Right lobe of liver (tissue), 6 donors: Measurements from ENCODE around the gene RCBTB1. TPM values are rescaled to one million over a fixed set of nuclear protein-coding genes. Genes with fewer than 3 reads are reported as not detected.
A peak's percentile ranks its signal among the peaks of the same experiment; 100 is the strongest.

Experiments used
- ATAC-seq, 4 donors: fragments of 200-7000 bp; cut with Tn5 transposase; one replicate each; pipeline ENCODE4 v1.9.1; 2020; ENCODE audit warnings: mild to moderate bottlenecking in 4 of 4, moderate library complexity in 4 of 4
- DNase-seq, 3 donors: peaks; one replicate each; pipeline ENCODE4 v3.0.0-alpha.2; 2020
- H3K27ac ChIP-seq, 3 donors: fragments of 200-600 bp; one replicate each; pipeline ENCODE4 v1.8.0; 2022
- H3K27me3 ChIP-seq, 2 donors: fragments of 200-600 bp; one replicate each; pipeline ENCODE4 v1.8.0; 2022
- H3K36me3 ChIP-seq, 4 donors: fragments of 200-600 bp; sonication (generic) in 1 of 4; one replicate each; pipeline versions ENCODE4 v1.5.1 to v1.8.0; 2017 to 2022; ENCODE audit warnings: control low read depth in 1 of 4
- H3K4me1 ChIP-seq, 4 donors: fragments of 200-600 bp; sonication (generic) in 1 of 4; one replicate each; pipeline versions ENCODE4 v1.5.1 to v1.8.0; 2017 to 2022; ENCODE audit warnings: control low read depth in 1 of 4
- H3K4me3 ChIP-seq, 3 donors: fragments of 200-600 bp; one replicate each; pipeline ENCODE4 v1.8.0; 2022
- H3K9me3 ChIP-seq, 4 donors: fragments of 200-600 bp; sonication (generic) in 1 of 4; one replicate each; pipeline versions ENCODE4 v1.5.1 to v1.8.0; 2017 to 2022; ENCODE audit warnings: control low read depth in 1 of 4
- POLR2A ChIP-seq: fragments of 450-650 bp; IDR thresholded peaks from one replicate; pipeline ENCODE4 v1.6.1; 2017; ENCODE audit warnings: antibody characterized with exemption, mild to moderate bottlenecking
- WGBS: methylation state at CpG from one replicate; pipeline ENCODE4 v1.1.6; 2018; ENCODE audit warnings: low coverage, low lambda C conversion rate; ENCODE audit not compliant: insufficient coverage; ENCODE audit errors: missing lambda C conversion rate; 5-methylcytosine and 5-hydroxymethylcytosine counted together
- intact Hi-C, 2 donors: fragments of 100-400 bp; cut with DNase I; formaldehyde crosslinking; loops; one replicate each; pipeline versions ENCODE4 v1.11.2 to v1.14.1; 2022
- total RNA-seq, 6 experiments: library from RNA; depleted of rRNA in 2 of 6; stranded (reverse); fragments of >200 nt in 2 of 6; fragmentation: NEBNext Ultra II Directional in 3 of 6; extraction: Animal tissue kit (Norgen Biotek cat#: 25700) in 3 of 6; gene quantifications; one replicate each; pipeline versions ENCODE4 v1.1.0 to v1.2.4, GENCODE V29; 2016 to 2023
- TF ChIP-seq, protein P1 (sequence below), 4 donors: fragments of 200-600 bp in 3 of 4; fragments of 450-650 bp in 1 of 4; IDR thresholded peaks; one replicate each; pipeline versions ENCODE4 v1.5.1 to v1.8.0; 2016 to 2022; ENCODE audit warnings: antibody characterized with exemption in 4 of 4, mild to moderate bottlenecking in 2 of 4
- donor health status: DM: no; HTN: yes; CAD: no.
- donor health status: DM: no; HTN: no; CAD: no.
- donor health status: DM: no; HTN: no; CAD: no.
- donor health status: DM: no; HTN: yes; CAD: no.
- donor health status: DM: no; HTN: yes; CAD: no.

RCBTB1 gene
- total RNA-seq, 6 experiments from 2014 or later, result 5.8 to 9.5 (median 7.3) TPM

DNA sequence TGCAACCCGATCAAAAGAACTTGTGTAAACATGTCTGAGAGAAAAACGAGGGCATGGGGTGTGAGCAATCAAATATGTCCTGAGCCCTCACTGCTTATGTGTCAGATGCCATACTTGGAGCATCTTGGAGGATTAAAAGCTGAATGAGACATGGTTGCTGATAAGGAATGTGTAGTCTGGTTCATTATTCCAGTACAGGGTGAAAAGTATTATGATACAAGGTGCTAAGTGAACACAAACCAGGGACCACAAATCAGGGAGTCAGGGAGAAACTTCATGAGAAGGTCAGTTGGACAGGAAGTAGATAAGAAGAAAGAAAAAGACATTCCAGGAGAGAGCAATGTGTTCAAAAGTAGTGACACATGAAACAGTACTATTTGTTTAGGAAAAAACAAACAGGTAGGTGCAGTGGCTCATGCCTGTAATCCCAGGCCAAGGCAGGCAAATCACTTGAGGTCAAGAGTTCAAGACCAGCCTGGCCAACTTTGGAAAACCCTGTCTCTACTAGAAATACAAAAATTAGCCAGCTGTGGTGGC, 2.0 kb upstream of the RCBTB1 start:
- WGBS, result 17% methylated on average over 2 of the region's 2 CpGs
- ATAC-seq, result peak in 3 of 4 donors; percentile 13 to 35 (median 19)
- Histone ChIP-seq H3K27ac (no peak overlapping the region), H3K27me3 (no peaks in the 10 kb centered on the region), H3K4me3 (no peak overlapping the region), H3K4me1 (peaks cover 0 to 27% (median 7%) of the 10 kb centered on the region in 4 donors), H3K36me3 (no peaks in the 10 kb centered on the region), H3K9me3 (no peaks in the 10 kb centered on the region)
- DNase-seq, result no peak
- TF ChIP-seq, protein P1, sequence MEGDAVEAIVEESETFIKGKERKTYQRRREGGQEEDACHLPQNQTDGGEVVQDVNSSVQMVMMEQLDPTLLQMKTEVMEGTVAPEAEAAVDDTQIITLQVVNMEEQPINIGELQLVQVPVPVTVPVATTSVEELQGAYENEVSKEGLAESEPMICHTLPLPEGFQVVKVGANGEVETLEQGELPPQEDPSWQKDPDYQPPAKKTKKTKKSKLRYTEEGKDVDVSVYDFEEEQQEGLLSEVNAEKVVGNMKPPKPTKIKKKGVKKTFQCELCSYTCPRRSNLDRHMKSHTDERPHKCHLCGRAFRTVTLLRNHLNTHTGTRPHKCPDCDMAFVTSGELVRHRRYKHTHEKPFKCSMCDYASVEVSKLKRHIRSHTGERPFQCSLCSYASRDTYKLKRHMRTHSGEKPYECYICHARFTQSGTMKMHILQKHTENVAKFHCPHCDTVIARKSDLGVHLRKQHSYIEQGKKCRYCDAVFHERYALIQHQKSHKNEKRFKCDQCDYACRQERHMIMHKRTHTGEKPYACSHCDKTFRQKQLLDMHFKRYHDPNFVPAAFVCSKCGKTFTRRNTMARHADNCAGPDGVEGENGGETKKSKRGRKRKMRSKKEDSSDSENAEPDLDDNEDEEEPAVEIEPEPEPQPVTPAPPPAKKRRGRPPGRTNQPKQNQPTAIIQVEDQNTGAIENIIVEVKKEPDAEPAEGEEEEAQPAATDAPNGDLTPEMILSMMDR (IDR thresholded peaks at IDR 0.05), result no peak
- no peak for TF ChIP-seq POLR2A
- intact Hi-C loops, result no loop called here

DNA sequence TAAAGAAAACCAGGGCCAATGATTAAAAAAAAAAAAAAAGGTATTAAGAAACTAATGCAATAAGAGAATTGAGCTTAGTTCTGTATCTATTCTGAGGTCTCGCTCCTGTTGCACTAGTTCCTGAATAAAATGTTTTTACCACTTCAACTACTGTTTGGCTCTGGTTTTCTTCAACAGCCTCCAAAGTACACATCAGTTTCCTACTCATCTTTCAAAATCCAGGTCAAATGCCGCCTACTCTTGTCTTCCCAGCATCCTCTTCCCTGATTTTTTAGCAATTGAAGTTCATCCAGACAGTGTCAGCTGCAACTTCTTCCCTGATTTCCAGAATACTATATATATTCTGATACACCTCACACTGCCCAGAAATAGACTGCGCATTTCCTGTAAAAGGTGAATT, 1.4 kb upstream of the RCBTB1 start:
- no peak for TF ChIP-seq POLR2A
- TF ChIP-seq, protein P1 (IDR thresholded peaks at IDR 0.05), result no peak
- H3K27me3 ChIP-seq, result no peaks in the 10 kb centered on the region
- DNase-seq, result no peak
- no peaks in the 10 kb centered on the region for H3K9me3 ChIP-seq
- intact Hi-C loops, result no loop called here
- whole genome bisulfite sequencing, result 86% methylated on average over 3 of the region's 3 CpGs
- no peak overlapping the region for H3K4me3 ChIP-seq
- peaks cover 0 to 27% (median 7%) of the 10 kb centered on the region in 4 donors for H3K4me1 ChIP-seq
- H3K36me3 ChIP-seq, result no peaks in the 10 kb centered on the region
- H3K27ac ChIP-seq, result no peak overlapping the region
- peak in 3 of 4 donors; percentile 10 to 45 (median 18) for ATAC-seq

DNA sequence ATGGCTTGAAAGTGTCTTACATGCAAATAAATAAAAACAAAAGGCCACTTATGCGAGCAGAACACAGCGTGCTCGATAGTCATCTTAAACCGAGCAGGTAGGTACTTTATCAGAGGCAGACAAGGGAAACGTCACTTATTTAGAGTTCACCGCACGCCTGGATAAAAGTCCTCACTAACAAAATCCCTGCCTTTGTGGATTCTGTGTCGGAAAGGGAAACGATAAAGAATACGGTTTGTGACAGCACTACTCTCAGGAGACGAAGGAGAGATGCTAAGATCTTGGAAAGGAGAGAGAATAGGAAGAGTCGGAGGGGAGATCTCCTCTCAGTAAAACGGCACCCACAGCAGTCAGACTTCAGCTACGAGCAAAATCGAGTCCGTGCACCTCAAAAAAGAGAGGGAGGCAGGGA, 581 bp downstream of the RCBTB1 start:
- peak overlapping the region; percentile 73 to 97 (median 90) for H3K4me3 ChIP-seq
- peaks cover 0 to 6% (median 0%) of the 10 kb centered on the region in 4 donors for H3K36me3 ChIP-seq
- peak overlapping the region; percentile 54 to 73 (median 71) for H3K27ac ChIP-seq
- ATAC-seq, result peak in 3 of 4 donors; percentile 5 to 8 (median 6)
- under 1% methylated on average over 16 of the region's 16 CpGs for WGBS
- intact Hi-C loops, result no loop called here
- TF ChIP-seq POLR2A, result no peak
- TF ChIP-seq, protein P1 (IDR thresholded peaks at IDR 0.05), result no peak
- no peak for DNase-seq
- peaks cover 0 to 27% (median 7%) of the 10 kb centered on the region in 4 donors for H3K4me1 ChIP-seq
- H3K27me3 ChIP-seq, result no peaks in the 10 kb centered on the region
- H3K9me3 ChIP-seq, result no peaks in the 10 kb centered on the region

DNA sequence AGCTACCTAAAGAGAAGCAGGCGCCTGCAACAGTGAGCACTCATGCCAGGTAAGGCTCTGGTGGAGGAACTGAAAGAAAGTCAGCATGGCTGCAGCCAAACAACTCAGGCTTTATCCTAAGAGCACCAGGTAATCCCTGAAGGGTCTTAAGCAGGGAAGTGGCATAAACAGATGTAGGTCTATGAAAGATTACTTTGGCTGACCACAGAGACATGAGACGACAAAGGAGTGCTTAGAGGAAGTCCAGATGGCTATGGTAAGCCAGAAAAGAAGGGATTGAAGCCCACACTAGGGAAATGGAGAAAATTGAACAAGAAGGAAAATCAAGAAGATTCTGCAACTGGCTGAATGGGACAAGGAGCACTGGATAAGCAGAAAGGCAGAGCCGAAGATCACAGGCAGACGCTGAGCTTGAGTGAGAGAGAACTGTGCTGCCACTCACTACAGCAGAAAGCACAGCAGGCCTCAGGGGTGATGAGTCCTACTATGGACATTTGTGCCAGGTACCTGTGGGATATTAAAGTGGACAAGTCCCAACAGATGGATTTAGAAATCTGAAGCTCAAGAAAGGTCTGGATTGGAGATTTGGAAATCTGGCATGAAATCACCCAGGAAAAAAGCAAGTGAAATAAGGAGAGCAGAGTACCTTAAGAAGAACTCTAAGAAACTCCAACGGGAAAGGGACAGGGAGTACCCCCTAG, 4.2 kb downstream of the RCBTB1 start:
- Histone ChIP-seq H3K9me3 (no peaks in the 10 kb centered on the region), H3K27ac (no peak overlapping the region), H3K4me3 (no peak overlapping the region), H3K4me1 (peaks cover 0 to 9% (median under 1%) of the 10 kb centered on the region in 4 donors), H3K36me3 (peaks cover 0 to 6% (median 0%) of the 10 kb centered on the region in 4 donors), H3K27me3 (no peaks in the 10 kb centered on the region)
- no peak for TF ChIP-seq POLR2A
- TF ChIP-seq, protein P1 (IDR thresholded peaks at IDR 0.05), result no peak
- WGBS, result 75% methylated on average over 4 of the region's 5 CpGs
- DNase-seq (no peak), ATAC-seq (no peak)
- intact Hi-C loops, result no loop called here
